ENCODE measurements around the gene BZW2.
A peak's percentile ranks its signal among the peaks of the same experiment; 100 is the strongest.

DNA sequence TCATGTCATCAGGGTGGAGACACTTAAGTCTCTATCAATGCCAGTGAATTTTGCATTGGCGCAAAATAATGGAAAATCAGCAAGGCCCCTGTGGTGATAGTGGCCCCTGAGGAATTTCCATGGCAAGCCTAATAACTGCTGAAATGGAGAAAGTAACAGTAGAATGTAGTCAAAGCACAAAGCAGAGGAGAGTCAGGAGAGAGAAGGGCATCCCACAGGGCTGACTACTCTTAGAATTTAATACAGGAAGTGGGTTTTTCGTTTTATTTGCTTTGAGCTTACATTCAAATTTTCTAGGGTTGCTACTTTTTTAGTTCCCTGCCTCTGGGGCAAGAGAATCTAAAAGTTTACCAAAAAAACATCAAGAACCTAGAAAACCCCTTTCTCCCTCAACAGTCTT lies 39.0 kb downstream of the BZW2 start:
- TF ChIP-seq EZH2 (IDR thresholded peaks at IDR 0.05), result no peak
- peak; percentile 82; the same call in 1 of the 2 replicates for TF ChIP-seq POLR2AphosphoS5 (IDR thresholded peaks at IDR 0.05; ENCODE audit: borderline replicate concordance, low read depth, low read length)

Data from SK-N-MC (cell line).